GM23248 (cell line): ENCODE data around the gene ANKAR.

Source experiments
- EZH2 ChIP-seq: fragments of 200-600 bp; sonication (generic); IDR thresholded peaks from 2 replicates; pipeline ENCODE4 v1.6.1; 2018; ENCODE audit warnings: antibody characterized with exemption, mild to moderate bottlenecking; ENCODE audit not compliant: insufficient read depth, poor library complexity, severe bottlenecking
- EZH2phosphoT487 ChIP-seq: fragments of 200-600 bp; sonication (generic); IDR thresholded peaks from 2 replicates; pipeline ENCODE4 v1.6.1; 2018; ENCODE audit warnings: antibody characterized with exemption, moderate library complexity, mild to moderate bottlenecking, low read depth; ENCODE audit not compliant: insufficient read depth

DNA sequence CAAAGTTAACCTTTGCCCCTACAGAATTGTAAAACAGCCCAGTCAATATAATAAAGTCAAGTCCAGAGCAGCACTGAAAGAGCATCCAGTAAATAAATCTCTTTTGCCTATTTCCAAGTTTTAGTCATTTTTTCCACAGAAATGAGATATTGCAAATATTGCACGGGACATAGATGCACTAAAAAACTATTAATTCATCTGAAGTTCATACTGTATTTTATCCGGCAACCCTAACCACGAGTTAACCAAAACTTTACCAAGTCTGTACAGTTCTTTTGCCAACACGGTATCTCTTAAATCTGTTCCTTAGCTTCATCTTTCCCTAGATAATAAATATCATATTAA is 13.7 kb upstream of the ANKAR start:
- no peak for TF ChIP-seq EZH2
- TF ChIP-seq EZH2phosphoT487, result no peak
